NCI-H146 treated with DMSO at 0.1 percent for 48 hours (cell line): ENCODE data around the gene PSKH1.

Experiments
- DNase-seq: peaks from one replicate; lab custom pipeline; 2025; ENCODE audit not compliant: unreplicated experiment; lab: John Stamatoyannopoulos, UW

The PSKH1 gene

DNA sequence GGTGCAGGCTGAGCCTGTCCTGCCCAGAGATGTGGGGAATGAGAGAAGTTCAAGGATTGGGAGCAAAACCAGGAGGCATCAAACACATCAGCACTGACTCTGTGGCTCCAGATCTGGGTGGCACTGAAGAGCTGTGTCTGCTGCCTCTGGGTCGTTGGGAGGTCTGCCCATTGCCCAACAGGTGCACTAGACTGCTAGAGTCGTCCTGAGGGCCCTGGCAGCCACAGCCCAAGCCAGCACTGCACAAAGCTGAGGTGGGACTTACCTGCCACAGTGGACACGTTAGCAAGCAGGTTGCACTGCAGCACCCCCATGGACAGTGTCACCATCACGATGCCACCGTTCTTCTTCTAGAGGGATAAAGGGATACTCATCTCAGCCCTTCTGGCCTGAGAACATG, 84.0 kb downstream of the PSKH1 start:
- DNase-seq: no peak

DNA sequence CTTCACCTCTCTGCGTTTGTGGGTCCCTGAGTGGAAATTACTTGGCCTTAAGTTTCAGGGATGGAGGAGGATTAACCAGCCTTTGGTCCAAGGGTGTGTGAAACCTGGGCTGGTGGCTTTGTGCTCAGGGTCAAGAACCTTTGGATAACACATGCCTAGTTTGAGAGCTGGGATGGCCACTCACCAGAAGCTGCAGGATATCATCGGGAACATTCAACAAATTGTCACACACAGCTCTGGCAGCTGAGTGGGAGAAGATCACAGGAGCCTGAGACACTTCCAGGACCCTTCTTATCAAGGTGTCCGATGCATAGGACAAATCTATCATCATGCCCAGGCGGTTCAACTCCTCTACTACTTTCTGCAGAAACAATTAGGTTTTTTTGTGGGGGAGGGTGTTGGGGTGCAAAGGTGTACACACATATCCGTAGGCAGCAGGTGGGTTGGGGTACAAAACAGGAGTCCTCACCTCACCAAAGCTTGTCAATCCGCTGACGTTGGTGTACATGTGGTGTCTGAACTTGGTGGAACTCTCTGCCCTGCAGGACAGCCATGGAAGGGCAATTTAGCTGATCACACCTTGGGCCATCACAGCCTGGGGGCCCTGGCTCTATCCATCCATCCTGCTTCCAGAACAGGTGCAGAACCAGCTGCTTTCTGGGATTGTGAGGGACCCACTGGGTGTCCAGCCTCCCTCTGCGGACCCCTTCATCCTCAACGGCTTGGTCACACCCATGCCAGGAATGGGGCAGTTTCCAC, 84.6 kb downstream of the PSKH1 start:
- no peak for DNase-seq
